Activated T-cell treated with anti-CD3 and anti-CD28 coated beads, Interleukin-2, amount 50 U/mL, for 72 hours (primary cell): ENCODE data around the gene ZFPM1. TPM values are rescaled to one million over a fixed set of nuclear protein-coding genes. Genes with fewer than 3 reads are reported as not detected.

Source experiments
- ATAC-seq, 2 donors: fragments of 150-1000 bp; cut with Tn5 transposase; replicated peaks in 1 of 2; 2 replicates each; pipeline ENCODE4 v1.10.0; 2021; ENCODE audit warnings: moderate library complexity in 2 of 2, mild to moderate bottlenecking in 1 of 2
- DNase-seq, 2 donors: peaks; one replicate each; pipeline ENCODE4 v3.0.0; 2021 to 2022; ENCODE audit warnings: mixed read lengths in 1 of 2
- H3K27ac Mint-ChIP-seq: one replicate; pipeline ENCODE4 v1.8.0; 2022; ENCODE audit warnings: mild to moderate bottlenecking, moderate library complexity, mixed read lengths
- H3K27me3 Mint-ChIP-seq: one replicate; pipeline ENCODE4 v1.8.0; 2022; ENCODE audit warnings: low read depth, mixed read lengths
- H3K36me3 Mint-ChIP-seq, 2 donors: one replicate each; pipeline ENCODE4 v1.8.0; 2022; ENCODE audit warnings: mixed read lengths in 2 of 2, mild to moderate bottlenecking in 1 of 2; ENCODE audit not compliant: insufficient read depth in 2 of 2
- H3K4me1 Mint-ChIP-seq: one replicate; pipeline ENCODE4 v1.8.0; 2022; ENCODE audit warnings: low read depth, mixed read lengths
- H3K4me3 Mint-ChIP-seq, 2 donors: one replicate each; pipeline ENCODE4 v1.8.0; 2022; ENCODE audit warnings: mild to moderate bottlenecking in 2 of 2, mixed read lengths in 2 of 2, moderate library complexity in 2 of 2
- H3K9me3 Mint-ChIP-seq, 2 donors: one replicate each; pipeline ENCODE4 v1.8.0; 2022; ENCODE audit warnings: mixed read lengths in 2 of 2
- total RNA-seq, 2 donors: library from RNA; stranded (reverse); gene quantifications; one replicate each; pipeline ENCODE4 v1.2.3, GENCODE V29; 2022

Gene ZFPM1
- total RNA-seq, 2 donors from 2014 or later: 12.2 to 13.8 TPM

GRCh38 chr16:88422733-88423447, 30.2 kb upstream of the ZFPM1 start:
- no peaks in the 10 kb centered on the region for H3K27me3 Mint-ChIP-seq
- H3K36me3 Mint-ChIP-seq: no peaks in the 10 kb centered on the region
- H3K9me3 Mint-ChIP-seq: peaks cover 2% of the 10 kb centered on the region in 2 donors
- H3K4me3 Mint-ChIP-seq: no peak overlapping the region
- no peak for ATAC-seq
- no peak overlapping the region for H3K27ac Mint-ChIP-seq
- no peaks in the 10 kb centered on the region for H3K4me1 Mint-ChIP-seq
- no peak for DNase-seq

DNA sequence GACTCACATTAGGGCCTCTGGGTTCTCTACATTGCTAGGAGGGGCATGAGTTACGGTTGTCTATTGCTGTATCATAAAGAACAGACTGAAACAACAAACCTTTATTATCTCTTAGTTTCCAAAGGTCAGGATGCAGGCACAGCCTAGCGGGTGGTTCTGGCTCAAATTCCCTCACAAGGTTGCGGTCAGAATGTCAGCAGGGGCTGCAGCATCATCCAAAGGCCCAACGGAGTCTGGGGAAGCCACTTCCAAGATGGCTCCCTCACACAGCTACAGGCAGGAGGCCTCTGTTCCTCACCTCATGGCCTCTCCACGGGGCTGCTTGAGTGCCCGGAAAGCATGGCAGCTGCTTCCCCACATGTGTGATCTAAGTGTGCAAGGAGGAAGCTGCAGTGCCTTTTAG, 29.6 kb upstream of the ZFPM1 start:
- ATAC-seq (no peak), DNase-seq (no peak)
- H3K9me3 Mint-ChIP-seq: peaks cover 2% of the 10 kb centered on the region in 2 donors
- no peak overlapping the region for H3K4me3 Mint-ChIP-seq
- no peaks in the 10 kb centered on the region for H3K4me1 Mint-ChIP-seq
- no peaks in the 10 kb centered on the region for H3K27me3 Mint-ChIP-seq
- no peaks in the 10 kb centered on the region for H3K36me3 Mint-ChIP-seq
- H3K27ac Mint-ChIP-seq: no peak overlapping the region

DNA sequence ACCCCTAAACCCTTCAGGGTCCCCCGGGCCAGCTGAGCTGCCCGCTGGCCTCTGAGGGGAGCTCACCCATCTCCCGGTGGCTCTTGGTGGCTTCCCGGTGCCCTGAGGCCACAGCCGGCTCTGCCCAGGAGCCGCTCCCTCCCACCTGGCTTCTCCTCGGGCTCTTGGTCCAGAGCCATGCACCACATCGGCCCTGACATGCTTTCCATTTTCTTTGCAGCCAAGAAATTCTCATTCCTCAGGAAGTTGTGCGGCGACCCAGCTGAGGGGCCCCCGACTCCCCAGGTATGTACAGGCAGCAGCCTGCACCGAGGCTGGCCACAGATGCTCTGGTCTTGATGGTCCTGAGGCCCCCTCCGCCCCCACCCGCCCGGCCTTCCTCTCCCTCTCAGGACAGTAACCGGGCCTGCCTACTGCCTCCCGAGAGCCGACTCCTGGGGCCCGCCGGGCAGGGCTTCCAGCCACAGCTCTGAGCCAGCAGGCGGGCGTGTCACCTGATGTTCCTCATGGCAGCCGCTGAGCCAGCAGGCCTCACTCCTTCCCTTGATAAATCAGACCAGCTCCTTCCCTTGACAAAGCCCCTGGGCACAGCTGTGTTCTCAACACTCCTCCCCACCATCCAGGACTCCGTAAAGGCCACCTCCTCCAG, 28.4 kb upstream of the ZFPM1 start:
- H3K9me3 Mint-ChIP-seq: peaks cover 2% of the 10 kb centered on the region in 2 donors
- DNase-seq (no peak), ATAC-seq (no peak)
- H3K4me3 Mint-ChIP-seq: no peak overlapping the region
- no peak overlapping the region for H3K27ac Mint-ChIP-seq
- H3K27me3 Mint-ChIP-seq: no peaks in the 10 kb centered on the region
- H3K4me1 Mint-ChIP-seq: no peaks in the 10 kb centered on the region
- H3K36me3 Mint-ChIP-seq: no peaks in the 10 kb centered on the region

DNA sequence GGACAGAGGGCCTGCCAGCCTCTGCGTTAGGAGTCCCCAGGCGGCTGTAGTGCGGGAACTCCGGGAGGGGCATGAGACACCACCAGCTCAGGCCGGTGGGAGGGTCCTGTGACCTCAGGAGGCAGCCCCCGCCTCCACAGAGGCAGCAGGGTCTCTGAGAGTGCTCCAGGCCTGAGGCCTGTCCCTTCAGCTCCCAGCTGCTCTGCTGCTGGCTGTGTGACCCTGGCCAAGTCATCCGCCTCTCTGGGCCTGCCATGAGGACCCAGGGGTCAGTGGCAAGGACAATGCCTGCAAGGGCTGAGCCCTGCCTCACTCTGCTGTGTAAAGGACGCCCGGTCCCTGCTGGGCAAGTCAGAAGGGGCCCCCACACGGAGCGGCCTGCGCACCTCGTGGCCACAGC, 27.1 kb upstream of the ZFPM1 start:
- Mint-ChIP-seq H3K27ac (no peak overlapping the region), H3K4me3 (no peak overlapping the region), H3K27me3 (no peaks in the 10 kb centered on the region), H3K36me3 (no peaks in the 10 kb centered on the region), H3K4me1 (no peaks in the 10 kb centered on the region), H3K9me3 (peaks cover 2% of the 10 kb centered on the region in 2 donors)
- DNase-seq: no peak
- ATAC-seq: no peak

- no peaks in the 10 kb centered on the region for H3K4me1 Mint-ChIP-seq
- ATAC-seq (no peak), DNase-seq (no peak)
- no peak overlapping the region for H3K27ac Mint-ChIP-seq
- H3K4me3 Mint-ChIP-seq: no peak overlapping the region
- H3K27me3 Mint-ChIP-seq: peaks cover 8% of the 10 kb centered on the region
- H3K36me3 Mint-ChIP-seq: no peaks in the 10 kb centered on the region
- H3K9me3 Mint-ChIP-seq: peaks cover 2% of the 10 kb centered on the region in 2 donors
Measured at GRCh38 chr16:88427376-88427775, 25.7 kb upstream of the ZFPM1 start.

DNA sequence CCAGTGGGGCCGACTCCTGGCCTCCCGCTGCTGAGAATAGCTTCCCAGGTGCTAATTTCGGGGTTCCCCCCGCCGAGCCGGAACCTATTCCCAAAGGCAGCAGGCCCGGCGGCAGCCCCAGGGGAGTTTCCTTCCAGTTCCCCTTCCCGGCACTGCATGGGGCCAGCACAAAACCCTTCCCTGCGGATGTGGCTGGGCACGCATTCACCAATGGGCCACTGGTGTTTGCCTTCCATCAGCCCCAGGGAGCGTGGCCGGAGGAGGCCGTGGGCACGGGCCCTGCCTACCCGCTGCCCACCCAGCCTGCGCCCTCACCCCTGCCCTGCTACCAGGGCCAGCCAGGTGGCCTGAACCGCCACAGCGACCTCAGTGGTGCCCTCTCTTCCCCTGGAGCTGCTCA, 24.9 kb upstream of the ZFPM1 start:
- ATAC-seq (no peak), DNase-seq (no peak)
- Mint-ChIP-seq H3K9me3 (peaks cover 0 to 2% of the 10 kb centered on the region in 2 donors), H3K27ac (no peak overlapping the region), H3K4me1 (no peaks in the 10 kb centered on the region), H3K27me3 (peaks cover 8% of the 10 kb centered on the region), H3K4me3 (no peak overlapping the region), H3K36me3 (no peaks in the 10 kb centered on the region)

DNA sequence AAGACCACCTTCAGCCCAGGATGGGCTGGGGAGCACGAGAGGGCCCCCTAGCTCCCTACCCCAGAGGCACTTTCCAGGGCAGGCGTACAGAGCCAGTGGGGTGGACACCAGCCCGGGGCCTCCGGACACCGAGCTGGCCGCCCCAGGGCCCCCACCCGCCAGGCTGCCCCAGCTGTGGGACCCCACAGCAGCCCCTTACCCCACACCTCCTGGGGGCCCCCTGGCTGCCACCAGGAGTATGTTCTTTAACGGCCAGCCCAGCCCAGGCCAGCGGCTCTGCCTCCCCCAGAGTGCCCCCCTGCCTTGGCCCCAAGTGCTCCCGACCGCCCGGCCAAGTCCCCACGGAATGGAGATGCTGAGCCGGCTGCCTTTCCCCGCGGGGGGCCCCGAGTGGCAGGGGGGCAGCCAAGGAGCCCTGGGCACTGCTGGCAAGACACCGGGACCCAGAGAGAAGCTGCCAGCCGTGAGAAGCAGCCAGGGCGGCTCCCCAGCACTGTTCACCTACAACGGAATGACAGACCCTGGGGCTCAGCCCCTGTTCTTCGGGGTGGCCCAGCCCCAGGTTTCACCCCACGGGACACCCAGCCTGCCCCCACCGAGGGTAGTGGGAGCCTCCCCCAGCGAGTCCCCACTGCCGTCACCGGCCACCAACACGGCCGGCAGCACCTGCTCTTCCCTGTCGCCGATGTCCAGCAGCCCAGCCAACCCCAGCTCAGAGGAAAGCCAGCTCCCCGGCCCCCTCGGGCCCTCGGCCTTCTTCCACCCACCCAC, 24.3 kb upstream of the ZFPM1 start:
- H3K9me3 Mint-ChIP-seq: no peaks in the 10 kb centered on the region
- H3K27ac Mint-ChIP-seq: no peak overlapping the region
- peak overlapping the region in 1 of 2 donors; percentile 37 for H3K4me3 Mint-ChIP-seq
- peaks cover 8% of the 10 kb centered on the region for H3K27me3 Mint-ChIP-seq
- H3K4me1 Mint-ChIP-seq: no peaks in the 10 kb centered on the region
- ATAC-seq: no peak
- DNase-seq: no peak
- no peaks in the 10 kb centered on the region for H3K36me3 Mint-ChIP-seq

DNA sequence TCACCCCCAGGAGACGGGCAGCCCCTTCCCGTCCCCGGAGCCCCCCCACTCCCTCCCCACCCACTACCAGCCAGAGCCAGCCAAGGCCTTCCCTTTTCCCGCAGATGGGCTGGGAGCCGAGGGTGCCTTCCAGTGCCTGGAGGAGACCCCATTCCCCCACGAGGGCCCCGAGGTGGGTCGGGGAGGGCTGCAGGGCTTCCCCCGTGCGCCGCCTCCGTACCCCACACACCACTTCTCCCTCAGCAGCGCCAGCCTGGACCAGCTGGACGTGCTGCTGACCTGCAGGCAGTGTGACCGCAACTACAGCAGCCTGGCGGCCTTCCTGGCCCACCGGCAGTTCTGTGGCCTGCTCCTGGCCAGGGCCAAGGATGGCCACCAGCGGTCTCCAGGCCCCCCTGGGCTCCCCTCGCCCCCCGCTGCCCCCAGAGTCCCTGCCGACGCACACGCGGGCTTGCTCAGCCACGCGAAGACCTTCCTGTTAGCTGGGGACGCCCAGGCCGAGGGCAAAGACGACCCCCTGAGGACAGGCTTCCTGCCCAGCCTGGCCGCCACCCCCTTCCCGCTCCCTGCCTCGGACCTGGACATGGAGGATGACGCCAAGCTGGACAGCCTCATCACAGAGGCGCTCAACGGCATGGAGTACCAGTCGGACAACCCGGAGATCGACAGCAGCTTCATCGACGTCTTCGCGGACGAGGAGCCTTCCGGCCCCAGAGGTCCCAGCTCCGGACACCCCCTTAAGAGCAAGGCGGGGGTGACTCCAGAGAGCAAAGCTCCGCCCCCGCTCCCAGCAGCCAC, 23.5 kb upstream of the ZFPM1 start:
- Mint-ChIP-seq H3K4me1 (no peaks in the 10 kb centered on the region), H3K9me3 (no peaks in the 10 kb centered on the region), H3K4me3 (peak overlapping the region; percentile 73 to 78), H3K36me3 (no peaks in the 10 kb centered on the region), H3K27ac (no peak overlapping the region), H3K27me3 (peaks cover 8% of the 10 kb centered on the region)
- DNase-seq (no peak), ATAC-seq (no peak)

DNA sequence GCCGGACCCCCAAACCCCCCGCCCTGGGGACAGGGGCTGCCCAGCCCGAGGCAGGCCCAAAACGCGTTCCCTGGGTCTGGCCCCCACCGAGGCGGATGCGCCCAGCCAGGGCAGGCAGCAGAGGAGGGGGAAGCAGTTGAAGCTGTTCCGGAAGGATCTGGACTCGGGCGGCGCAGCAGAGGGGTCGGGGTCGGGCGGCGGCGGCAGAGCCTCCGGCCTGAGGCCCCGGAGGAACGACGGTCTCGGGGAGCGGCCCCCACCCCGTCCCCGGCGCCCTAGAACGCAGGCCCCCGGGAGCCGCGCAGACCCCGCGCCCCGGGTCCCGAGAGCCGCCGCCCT, 22.9 kb upstream of the ZFPM1 start:
- H3K27me3 Mint-ChIP-seq: peaks cover 8% of the 10 kb centered on the region
- no peaks in the 10 kb centered on the region for H3K9me3 Mint-ChIP-seq
- peak overlapping the region; percentile 73 to 78 for H3K4me3 Mint-ChIP-seq
- peak; percentile 26 to 52 for ATAC-seq
- peak in 1 of 2 donors; percentile 21 for DNase-seq
- H3K4me1 Mint-ChIP-seq: no peaks in the 10 kb centered on the region
- H3K36me3 Mint-ChIP-seq: no peaks in the 10 kb centered on the region
- H3K27ac Mint-ChIP-seq: no peak overlapping the region

DNA sequence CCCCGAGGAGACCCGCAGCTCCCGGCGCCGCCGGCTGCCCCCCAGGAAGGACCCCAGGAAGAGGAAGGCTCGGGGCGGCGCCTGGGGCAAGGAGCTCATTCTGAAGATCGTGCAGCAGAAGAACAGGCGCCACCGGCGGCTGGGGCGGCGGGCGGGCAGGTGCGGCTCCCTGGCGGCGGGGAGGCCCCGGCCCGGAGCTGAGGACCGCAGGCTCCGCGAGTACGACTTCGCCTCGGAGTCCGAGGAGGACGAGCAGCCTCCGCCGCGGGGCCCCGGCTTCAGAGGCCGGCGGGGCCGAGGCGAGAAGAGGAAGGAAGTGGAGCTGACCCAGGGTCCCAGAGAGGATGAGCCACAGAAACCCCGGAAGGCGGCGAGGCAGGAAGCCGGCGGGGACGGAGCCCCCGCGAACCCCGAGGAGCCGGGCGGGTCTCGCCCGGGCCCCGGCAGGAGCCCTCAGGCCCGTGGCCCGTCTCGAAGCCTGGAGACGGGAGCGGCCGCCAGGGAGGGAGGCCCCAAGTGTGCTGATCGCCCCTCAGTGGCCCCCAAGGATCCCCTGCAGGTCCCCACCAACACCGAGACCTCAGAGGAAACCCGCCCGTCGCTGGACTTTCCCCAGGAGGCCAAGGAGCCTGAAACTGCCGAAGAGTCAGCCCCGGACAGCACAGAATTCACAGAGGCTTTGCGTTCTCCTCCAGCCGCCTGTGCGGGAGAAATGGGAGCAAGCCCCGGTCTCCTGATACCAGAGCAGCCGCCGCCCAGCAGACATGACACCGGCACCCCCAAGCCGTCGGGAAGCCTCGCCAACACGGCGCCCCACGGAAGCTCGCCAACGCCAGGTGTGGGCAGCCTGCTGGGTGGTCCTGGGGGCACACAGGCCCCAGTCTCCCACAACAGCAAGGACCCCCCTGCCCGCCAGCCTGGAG, 22.3 kb upstream of the ZFPM1 start:
- H3K9me3 Mint-ChIP-seq: no peaks in the 10 kb centered on the region
- no peaks in the 10 kb centered on the region for H3K4me1 Mint-ChIP-seq
- H3K4me3 Mint-ChIP-seq: peak overlapping the region; percentile 73 to 78
- ATAC-seq: peak; percentile 69 to 73
- no peaks in the 10 kb centered on the region for H3K36me3 Mint-ChIP-seq
- H3K27me3 Mint-ChIP-seq: peaks cover 8% of the 10 kb centered on the region
- H3K27ac Mint-ChIP-seq: peak overlapping the region; percentile 65
- peak; percentile 49 to 68 for DNase-seq

- Mint-ChIP-seq H3K27ac (no peak overlapping the region), H3K9me3 (no peaks in the 10 kb centered on the region), H3K27me3 (peaks cover 8% of the 10 kb centered on the region), H3K4me3 (peak overlapping the region; percentile 69 to 78), H3K4me1 (no peaks in the 10 kb centered on the region), H3K36me3 (no peaks in the 10 kb centered on the region)
- ATAC-seq: no peak
- DNase-seq: no peak
Measured at GRCh38 chr16:88431651-88432050, 21.4 kb upstream of the ZFPM1 start.

- H3K4me3 Mint-ChIP-seq: peak overlapping the region in 1 of 2 donors; percentile 78
- H3K27ac Mint-ChIP-seq: no peak overlapping the region
- peaks cover 8% of the 10 kb centered on the region for H3K27me3 Mint-ChIP-seq
- ATAC-seq (no peak), DNase-seq (no peak)
- H3K36me3 Mint-ChIP-seq: no peaks in the 10 kb centered on the region
- no peaks in the 10 kb centered on the region for H3K9me3 Mint-ChIP-seq
- H3K4me1 Mint-ChIP-seq: no peaks in the 10 kb centered on the region
Measured at GRCh38 chr16:88432174-88432573, 20.9 kb upstream of the ZFPM1 start.
